IMR-90 (cell line): ENCODE results near the gene GPR15.

Experiments
- CTCF ChIP-seq: conservative IDR thresholded peaks from 2 replicates; pipeline ENCODE4 v1.5.1; 2012; ENCODE audit warnings: mild to moderate bottlenecking, low read depth, low read length, improper control_type of control experiment
- MAFK ChIP-seq: IDR thresholded peaks from 2 replicates; pipeline ENCODE4 v1.6.1; 2012; ENCODE audit warnings: low read depth, low read length, improper control_type of control experiment
- MAZ ChIP-seq: IDR thresholded peaks from 2 replicates; pipeline ENCODE4 v1.6.1; 2012; ENCODE audit warnings: low read depth, mild to moderate bottlenecking, low read length, improper control_type of control experiment, moderate library complexity, borderline replicate concordance
- POLR2A ChIP-seq: IDR thresholded peaks from 2 replicates; pipeline ENCODE4 v1.6.1; 2012; ENCODE audit warnings: mild to moderate bottlenecking, low read depth, low read length
- RAD21 ChIP-seq: IDR thresholded peaks from 2 replicates; pipeline ENCODE4 v1.6.1; 2012; ENCODE audit warnings: low read length, improper control_type of control experiment

- TF ChIP-seq MAZ: no peak
- TF ChIP-seq CTCF: no peak
- TF ChIP-seq MAFK: no peak
- TF ChIP-seq POLR2A: no peak
- no peak for TF ChIP-seq RAD21
Observed at GRCh38 chr3:98555025-98555379, 23.2 kb downstream of the GPR15 start.
